PFSK-1 (cell line): ENCODE results near the gene KLHL11.

Experiments used
- POLR2AphosphoS5 ChIP-seq: IDR thresholded peaks from 2 replicates; pipeline ENCODE4 v1.6.1; 2012; ENCODE audit warnings: low read depth, mild to moderate bottlenecking, control low read depth, low read length, moderate library complexity
- TAF1 ChIP-seq: IDR thresholded peaks from 2 replicates; pipeline ENCODE4 v1.6.1; 2012; ENCODE audit warnings: low read length, control low read depth, borderline replicate concordance; ENCODE audit not compliant: insufficient read depth
- TF ChIP-seq, protein P1 (sequence below), 2 experiments: IDR thresholded peaks; 2 replicates each; pipeline versions ENCODE4 v1.6.1 to v1.8.0; 2011 to 2012; ENCODE audit warnings: low read depth in 2 of 2, low read length in 2 of 2, control low read depth in 1 of 2, inconsistent platforms in 1 of 2, mild to moderate bottlenecking in 1 of 2, moderate library complexity in 1 of 2; ENCODE audit not compliant: insufficient read depth in 1 of 2

DNA sequence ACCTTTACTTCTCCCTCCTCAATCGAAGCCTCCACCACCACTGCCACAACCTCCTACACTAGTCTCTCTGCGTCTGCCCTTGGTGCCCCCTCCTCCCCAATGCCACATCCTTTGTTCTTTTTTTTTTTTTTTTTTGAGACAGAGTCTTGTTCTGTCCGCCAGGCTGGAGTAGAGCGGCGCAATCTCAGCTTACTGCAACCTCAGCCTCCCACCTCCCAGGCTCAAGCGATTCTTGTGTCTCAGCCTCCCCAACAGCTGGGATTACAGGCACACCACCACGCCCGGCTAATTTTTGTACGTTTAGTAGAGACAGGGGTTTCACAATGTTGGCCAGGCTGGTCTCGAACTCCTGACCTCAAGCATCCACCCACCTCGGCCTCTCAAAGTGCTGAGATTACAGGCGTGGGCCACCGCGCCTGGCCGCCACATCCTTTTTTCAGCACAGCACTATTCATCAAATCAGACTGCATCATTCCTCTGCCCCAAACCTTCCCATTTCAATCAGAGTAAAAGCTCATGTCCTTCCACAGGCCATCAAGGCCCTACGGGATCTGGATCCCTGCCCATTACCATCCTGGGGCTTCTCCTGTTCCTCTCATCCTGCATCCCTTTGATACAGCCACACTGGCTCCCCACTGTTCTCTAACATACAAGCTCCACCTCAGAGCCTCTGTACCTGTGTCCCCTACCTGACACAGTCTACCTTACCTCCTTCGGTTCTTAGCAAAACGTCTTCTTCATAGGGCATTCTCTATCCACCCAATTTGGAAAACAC, 2.0 kb downstream of the KLHL11 start:
- TF ChIP-seq POLR2AphosphoS5 (no peak), TAF1 (no peak)
- TF ChIP-seq, protein P1, sequence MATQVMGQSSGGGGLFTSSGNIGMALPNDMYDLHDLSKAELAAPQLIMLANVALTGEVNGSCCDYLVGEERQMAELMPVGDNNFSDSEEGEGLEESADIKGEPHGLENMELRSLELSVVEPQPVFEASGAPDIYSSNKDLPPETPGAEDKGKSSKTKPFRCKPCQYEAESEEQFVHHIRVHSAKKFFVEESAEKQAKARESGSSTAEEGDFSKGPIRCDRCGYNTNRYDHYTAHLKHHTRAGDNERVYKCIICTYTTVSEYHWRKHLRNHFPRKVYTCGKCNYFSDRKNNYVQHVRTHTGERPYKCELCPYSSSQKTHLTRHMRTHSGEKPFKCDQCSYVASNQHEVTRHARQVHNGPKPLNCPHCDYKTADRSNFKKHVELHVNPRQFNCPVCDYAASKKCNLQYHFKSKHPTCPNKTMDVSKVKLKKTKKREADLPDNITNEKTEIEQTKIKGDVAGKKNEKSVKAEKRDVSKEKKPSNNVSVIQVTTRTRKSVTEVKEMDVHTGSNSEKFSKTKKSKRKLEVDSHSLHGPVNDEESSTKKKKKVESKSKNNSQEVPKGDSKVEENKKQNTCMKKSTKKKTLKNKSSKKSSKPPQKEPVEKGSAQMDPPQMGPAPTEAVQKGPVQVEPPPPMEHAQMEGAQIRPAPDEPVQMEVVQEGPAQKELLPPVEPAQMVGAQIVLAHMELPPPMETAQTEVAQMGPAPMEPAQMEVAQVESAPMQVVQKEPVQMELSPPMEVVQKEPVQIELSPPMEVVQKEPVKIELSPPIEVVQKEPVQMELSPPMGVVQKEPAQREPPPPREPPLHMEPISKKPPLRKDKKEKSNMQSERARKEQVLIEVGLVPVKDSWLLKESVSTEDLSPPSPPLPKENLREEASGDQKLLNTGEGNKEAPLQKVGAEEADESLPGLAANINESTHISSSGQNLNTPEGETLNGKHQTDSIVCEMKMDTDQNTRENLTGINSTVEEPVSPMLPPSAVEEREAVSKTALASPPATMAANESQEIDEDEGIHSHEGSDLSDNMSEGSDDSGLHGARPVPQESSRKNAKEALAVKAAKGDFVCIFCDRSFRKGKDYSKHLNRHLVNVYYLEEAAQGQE (IDR thresholded peaks at IDR 0.05; ENCODE audit: insufficient read depth in 1 of 2, low read depth in 2 of 2, low read length in 2 of 2), result no peak
